Tibial nerve (tissue), 4 donors: ENCODE measurements around the gene MPC1. TPM values are rescaled to one million over a fixed set of nuclear protein-coding genes. Genes with fewer than 3 reads are reported as not detected.
"Not testable (repeated sequence)": the region's sequence is repeated elsewhere in the genome, so short reads cannot be mapped to it uniquely, and the experiment has no call there.

Experiments
- DNase-seq, 2 donors: peaks; one replicate each; pipeline ENCODE4 v3.0.0-alpha.2; 2019; ENCODE audit warnings: low spot score in 2 of 2
- H3K27ac ChIP-seq, 4 donors: fragments of 200-600 bp; sonication (generic) in 3 of 4; one replicate each; pipeline ENCODE4 v1.5.1; 2017 to 2019; ENCODE audit warnings: mild to moderate bottlenecking in 1 of 4
- H3K27me3 ChIP-seq, 2 donors: fragments of 200-600 bp; sonication (generic) in 1 of 2; one replicate each; pipeline versions ENCODE4 v1.5.1 to v1.6.0; 2017 to 2019
- H3K36me3 ChIP-seq, 3 donors: fragments of 200-600 bp; sonication (generic); one replicate each; pipeline ENCODE4 v1.5.1; 2018 to 2019
- H3K4me1 ChIP-seq, 4 donors: fragments of 200-600 bp; sonication (generic) in 3 of 4; one replicate each; pipeline ENCODE4 v1.5.1; 2017 to 2019
- H3K4me3 ChIP-seq, 4 donors: fragments of 200-600 bp; sonication (generic) in 3 of 4; one replicate each; pipeline ENCODE4 v1.5.1; 2017 to 2019; ENCODE audit warnings: mild to moderate bottlenecking in 1 of 4, moderate library complexity in 1 of 4
- H3K9me3 ChIP-seq, 4 donors: fragments of 200-600 bp; sonication (generic) in 3 of 4; one replicate each; pipeline ENCODE4 v1.5.1; 2017 to 2019
- EP300 ChIP-seq, 2 donors: sonication (generic); formaldehyde crosslinking; IDR thresholded peaks; one replicate each; pipeline ENCODE4 v1.6.1; 2017; ENCODE audit warnings: antibody characterized with exemption in 2 of 2, mild to moderate bottlenecking in 1 of 2
- POLR2A ChIP-seq, 2 donors: fragments of 450-650 bp; IDR thresholded peaks; one replicate each; pipeline ENCODE4 v1.6.1; 2017; ENCODE audit warnings: antibody characterized with exemption in 2 of 2, mild to moderate bottlenecking in 2 of 2, moderate library complexity in 2 of 2
- WGBS, 2 donors: methylation state at CpG; one replicate each; pipeline ENCODE4 v1.1.5; 2018; 5-methylcytosine and 5-hydroxymethylcytosine counted together
- total RNA-seq, 4 donors: library from RNA; depleted of rRNA; stranded (reverse); fragments of >200 nt; gene quantifications; one replicate each; pipeline ENCODE4 v1.1.0, GENCODE V29; 2016
- TF ChIP-seq, protein P1 (sequence below), 5 experiments: fragments of 200-600 bp in 3 of 5; fragments of 450-650 bp in 2 of 5; sonication (generic) in 3 of 5; IDR thresholded peaks; one replicate each; pipeline ENCODE4 v1.5.1; 2016 to 2019; ENCODE audit warnings: antibody characterized with exemption in 5 of 5, mild to moderate bottlenecking in 3 of 5, moderate library complexity in 2 of 5

The MPC1 gene
- total RNA-seq, 4 donors from 2014 or later = 29.8 to 70.1 (median 53.7) TPM

DNA sequence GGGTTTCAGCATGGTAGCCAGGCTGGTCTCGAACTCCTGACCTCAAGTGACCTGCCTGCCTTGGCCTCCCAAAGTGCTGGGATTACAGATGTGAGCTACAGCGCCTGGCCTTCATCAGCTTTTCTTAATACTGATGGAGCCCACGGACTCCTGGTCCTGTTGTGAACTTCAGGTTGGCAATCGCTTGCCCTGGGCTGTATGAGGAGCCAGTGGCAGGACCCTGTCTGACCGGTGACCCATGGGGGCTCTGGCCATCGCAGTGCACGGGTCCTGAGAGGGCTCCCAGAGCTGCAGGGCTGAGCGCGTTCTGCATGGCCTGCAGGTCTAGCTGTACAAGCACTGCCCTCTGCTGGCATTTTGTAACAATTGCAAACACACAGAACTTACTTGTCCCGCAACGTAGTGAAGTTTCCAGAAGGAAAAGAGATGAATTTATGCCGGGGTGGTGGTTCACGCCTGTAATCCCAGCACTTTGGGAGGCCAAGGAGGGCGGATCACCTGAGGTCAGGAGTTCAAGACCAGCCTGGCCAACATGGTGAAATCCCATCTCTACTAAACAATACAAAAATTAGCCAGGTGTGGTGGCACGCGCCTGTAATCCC lies 18.0 kb upstream of the MPC1 start:
- WGBS, 2 donors = 22 to 36% methylated on average over 10 to 16 of the region's 16 CpGs
- not testable (repeated sequence) for H3K27ac ChIP-seq, H3K4me1 ChIP-seq, H3K9me3 ChIP-seq, H3K4me3 ChIP-seq, H3K36me3 ChIP-seq, H3K27me3 ChIP-seq
- peak in 1 of 2 donors; percentile 67 for DNase-seq
- TF ChIP-seq, protein P1, sequence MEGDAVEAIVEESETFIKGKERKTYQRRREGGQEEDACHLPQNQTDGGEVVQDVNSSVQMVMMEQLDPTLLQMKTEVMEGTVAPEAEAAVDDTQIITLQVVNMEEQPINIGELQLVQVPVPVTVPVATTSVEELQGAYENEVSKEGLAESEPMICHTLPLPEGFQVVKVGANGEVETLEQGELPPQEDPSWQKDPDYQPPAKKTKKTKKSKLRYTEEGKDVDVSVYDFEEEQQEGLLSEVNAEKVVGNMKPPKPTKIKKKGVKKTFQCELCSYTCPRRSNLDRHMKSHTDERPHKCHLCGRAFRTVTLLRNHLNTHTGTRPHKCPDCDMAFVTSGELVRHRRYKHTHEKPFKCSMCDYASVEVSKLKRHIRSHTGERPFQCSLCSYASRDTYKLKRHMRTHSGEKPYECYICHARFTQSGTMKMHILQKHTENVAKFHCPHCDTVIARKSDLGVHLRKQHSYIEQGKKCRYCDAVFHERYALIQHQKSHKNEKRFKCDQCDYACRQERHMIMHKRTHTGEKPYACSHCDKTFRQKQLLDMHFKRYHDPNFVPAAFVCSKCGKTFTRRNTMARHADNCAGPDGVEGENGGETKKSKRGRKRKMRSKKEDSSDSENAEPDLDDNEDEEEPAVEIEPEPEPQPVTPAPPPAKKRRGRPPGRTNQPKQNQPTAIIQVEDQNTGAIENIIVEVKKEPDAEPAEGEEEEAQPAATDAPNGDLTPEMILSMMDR (IDR thresholded peaks at IDR 0.05) = peak; percentile 65 to 85 (median 73)

DNA sequence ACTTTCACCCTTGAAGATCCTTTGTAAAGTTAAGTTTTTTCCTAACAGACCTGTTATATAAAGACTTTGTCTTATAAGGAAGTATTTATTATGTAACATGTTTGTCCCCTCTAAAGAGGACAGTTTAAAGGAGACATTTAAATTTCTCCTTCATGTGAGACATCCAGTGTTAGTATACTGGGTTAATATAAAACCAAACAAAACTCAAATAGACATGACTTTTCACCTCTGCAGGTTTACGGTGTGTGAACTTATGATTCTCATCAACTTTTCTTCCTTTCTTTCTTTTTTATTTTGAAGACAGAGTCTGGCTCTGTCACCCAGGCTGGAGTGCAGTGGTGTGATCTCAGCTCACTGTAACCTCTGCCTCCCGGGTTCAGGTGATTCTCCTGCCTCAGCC lies 17.4 kb upstream of the MPC1 start:
- no peak overlapping the region for H3K4me3 ChIP-seq
- no peaks in the 10 kb centered on the region for H3K36me3 ChIP-seq
- DNase-seq = no peak
- H3K27me3 ChIP-seq = no peaks in the 10 kb centered on the region
- H3K27ac ChIP-seq = no peak overlapping the region
- no peaks in the 10 kb centered on the region for H3K9me3 ChIP-seq
- TF ChIP-seq EP300 (IDR thresholded peaks at IDR 0.05) (no peak), POLR2A (IDR thresholded peaks at IDR 0.05) (no peak)
- TF ChIP-seq, protein P1 (IDR thresholded peaks at IDR 0.05) = no peak
- WGBS, 2 donors = 82 to 83% methylated on average over 2 of the region's 2 CpGs
- H3K4me1 ChIP-seq = peaks cover 0 to 4% (median 2%) of the 10 kb centered on the region in 4 donors

DNA sequence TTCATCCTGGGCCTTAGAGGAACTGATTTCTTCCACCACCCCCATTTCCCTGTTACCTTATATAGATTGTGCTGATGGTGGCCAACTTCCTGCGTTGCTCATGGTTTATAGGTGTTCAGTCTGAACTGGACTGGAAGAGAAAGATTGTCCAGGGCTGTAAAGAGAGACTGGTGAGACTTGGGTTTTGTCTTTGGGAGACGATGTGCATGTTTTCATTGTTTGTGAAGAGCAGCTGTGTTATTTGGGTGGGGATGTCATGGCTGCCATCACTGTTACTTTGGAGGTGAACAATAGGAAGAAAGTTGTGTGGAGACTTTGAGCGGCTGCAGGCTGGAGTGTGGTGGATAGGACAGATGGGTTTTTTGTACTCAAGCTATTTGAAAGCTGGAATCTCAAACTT lies 15.6 kb upstream of the MPC1 start:
- WGBS, 2 donors = 72 to 76% methylated on average over 3 of the region's 3 CpGs
- no peak for DNase-seq
- Histone ChIP-seq H3K27me3 (no peaks in the 10 kb centered on the region), H3K4me3 (no peak overlapping the region), H3K4me1 (peaks cover 0 to 4% (median 2%) of the 10 kb centered on the region in 4 donors), H3K9me3 (no peaks in the 10 kb centered on the region), H3K36me3 (no peaks in the 10 kb centered on the region), H3K27ac (no peak overlapping the region)
- TF ChIP-seq POLR2A (IDR thresholded peaks at IDR 0.05) (no peak), EP300 (IDR thresholded peaks at IDR 0.05) (no peak)
- TF ChIP-seq, protein P1 (IDR thresholded peaks at IDR 0.05) = no peak

DNA sequence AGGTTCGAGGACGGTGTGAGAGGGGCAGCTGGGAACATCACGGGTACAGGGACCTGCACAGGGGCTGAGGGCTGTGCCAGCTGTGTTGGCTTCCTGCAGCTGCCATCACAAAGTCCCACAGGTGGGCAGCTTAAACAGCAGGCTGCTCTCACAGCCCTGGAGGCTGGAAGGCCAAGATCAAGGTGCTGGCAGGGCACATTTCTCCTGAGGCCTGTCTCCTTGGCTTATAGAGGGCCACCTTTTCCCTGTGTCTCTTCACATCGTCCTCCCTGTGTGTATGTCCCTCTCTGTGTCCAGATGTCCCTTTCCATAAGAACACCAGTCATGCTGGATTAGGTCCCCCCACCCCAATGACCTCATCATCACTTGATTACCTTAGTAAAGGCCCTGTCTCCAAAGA lies 15.1 kb upstream of the MPC1 start:
- no peaks in the 10 kb centered on the region for H3K9me3 ChIP-seq
- 89 to 94% methylated on average over 4 of the region's 4 CpGs for WGBS, 2 donors
- no peaks in the 10 kb centered on the region for H3K27me3 ChIP-seq
- no peak for DNase-seq
- no peak overlapping the region for H3K4me3 ChIP-seq
- no peaks in the 10 kb centered on the region for H3K36me3 ChIP-seq
- H3K4me1 ChIP-seq = peaks cover 0 to 4% (median 2%) of the 10 kb centered on the region in 4 donors
- no peak for TF ChIP-seq POLR2A (IDR thresholded peaks at IDR 0.05)
- TF ChIP-seq EP300 (IDR thresholded peaks at IDR 0.05) = no peak
- TF ChIP-seq, protein P1 (IDR thresholded peaks at IDR 0.05) = no peak
- H3K27ac ChIP-seq = no peak overlapping the region

DNA sequence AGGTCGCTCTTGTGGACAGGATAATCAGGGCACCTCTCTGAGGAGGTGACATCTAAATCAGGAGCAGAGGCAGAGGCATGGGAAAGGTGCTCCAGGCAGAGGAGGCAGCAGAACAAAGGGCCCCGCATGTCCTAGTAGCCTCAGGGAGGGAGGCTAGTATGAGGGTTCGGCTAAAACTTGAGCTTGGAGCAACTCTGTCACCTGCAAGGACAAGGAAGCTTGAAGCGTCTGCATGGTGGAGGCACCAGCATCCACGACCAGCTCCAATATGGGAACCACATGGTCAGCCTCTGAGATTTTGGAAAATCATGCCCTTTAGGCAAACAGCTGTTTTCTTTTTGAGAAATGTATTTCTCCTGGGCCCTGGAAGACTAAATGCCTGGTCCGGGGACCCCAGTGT lies 13.0 kb upstream of the MPC1 start:
- TF ChIP-seq POLR2A (IDR thresholded peaks at IDR 0.05) (no peak), EP300 (IDR thresholded peaks at IDR 0.05) (no peak)
- TF ChIP-seq, protein P1 (IDR thresholded peaks at IDR 0.05) = no peak
- no peak overlapping the region for H3K4me3 ChIP-seq
- H3K9me3 ChIP-seq = no peaks in the 10 kb centered on the region
- no peak overlapping the region for H3K27ac ChIP-seq
- no peak for DNase-seq
- WGBS, 2 donors = 76 to 79% methylated on average over 6 of the region's 6 CpGs
- no peaks in the 10 kb centered on the region for H3K27me3 ChIP-seq
- no peaks in the 10 kb centered on the region for H3K36me3 ChIP-seq
- peaks cover 0 to 3% (median 1%) of the 10 kb centered on the region in 4 donors for H3K4me1 ChIP-seq
